HepG2 (cell line): ENCODE measurements around the gene MOBP. TPM values are rescaled to one million over a fixed set of nuclear protein-coding genes. Genes with fewer than 3 reads are reported as not detected.
A peak's percentile ranks its signal among the peaks of the same experiment; 100 is the strongest.

Experiments
- ATAC-seq: fragments of 200-7000 bp; cut with Tn5 transposase; 3 replicates; pipeline ENCODE4 v1.9.1; 2020; ENCODE audit warnings: mild to moderate bottlenecking, moderate library complexity
- BruUV-seq: library from RNA; stranded (reverse); fragments of 400-500 nt; replicated peaks from 2 replicates; lab custom pipeline; 2021; lab: Mats Ljungman, UMichigan
- CTCF ChIA-PET: fragments of 300-600 bp; formaldehyde crosslinking; extraction: SDS; loops from one replicate; lab custom pipeline; 2021; ENCODE audit warnings: low total read pairs, inconsistent platforms, low intra/inter-chr PET ratio; lab: Yijun Ruan, JAX
- POLR2A ChIA-PET: fragments of 350-600 bp; sonication (Branson Sonifier 250); formaldehyde crosslinking; loops from one replicate; lab custom pipeline; 2020; ENCODE audit warnings: antibody characterized with exemption, inconsistent platforms; lab: Yijun Ruan, JAX
- DNase-seq: peaks from one replicate; pipeline ENCODE4 v3.0.0-alpha.2; 2015; ENCODE audit warnings: low spot score
- FAIRE-seq: peaks from 3 replicates; lab custom pipeline; 2011; peaks lifted over from hg19 to GRCh38; lab: Jason Lieb, UNC
- H2AFZ ChIP-seq: one replicate; pipeline ENCODE4 v1.6.1; 2011; ENCODE audit warnings: low read length, inconsistent platforms
- H3K27ac ChIP-seq: fragments of 300-600 bp; 3 replicates; pipeline ENCODE4 v1.8.0; 2011; ENCODE audit warnings: mixed run types, mild to moderate bottlenecking, mixed read lengths, low read length, inconsistent platforms; ENCODE audit not compliant: insufficient read depth; ENCODE audit errors: extremely low read length
- H3K27me3 ChIP-seq, 2 experiments: fragments of 200-600 bp in 1 of 2; 2 replicates in 1 of 2; 3 replicates in 1 of 2; pipeline versions ENCODE4 v1.6.0 to v1.8.0; 2011; ENCODE audit warnings: low read length in 2 of 2, mild to moderate bottlenecking in 2 of 2, moderate library complexity in 2 of 2, inconsistent platforms in 1 of 2; ENCODE audit not compliant: insufficient read depth in 2 of 2, control insufficient read depth in 1 of 2
- H3K36me3 ChIP-seq, 2 experiments: fragments of 200-600 bp in 1 of 2; replicated peaks in 1 of 2; 2 replicates in 1 of 2; 3 replicates in 1 of 2; pipeline versions ENCODE4 v1.5.1 to v1.8.0; 2011; ENCODE audit warnings: low read length in 2 of 2, inconsistent platforms in 1 of 2; ENCODE audit not compliant: insufficient read depth in 2 of 2, control insufficient read depth in 1 of 2
- H3K4me1 ChIP-seq: 2 replicates; pipeline ENCODE4 v1.5.1; 2012; ENCODE audit warnings: low read length, inconsistent platforms; ENCODE audit not compliant: insufficient read depth
- H3K4me2 ChIP-seq: 2 replicates; pipeline ENCODE4 v1.6.0; 2011; ENCODE audit warnings: low read depth, low read length, inconsistent platforms
- H3K4me3 ChIP-seq, 3 experiments: fragments of 200-600 bp in 1 of 3; sonication (generic), shearing (Covaris generic) in 1 of 3; replicated peaks in 1 of 3; 2 replicates each; pipeline ENCODE4 v1.5.1; 2011 to 2016; ENCODE audit warnings: low read length in 3 of 3, inconsistent platforms in 2 of 3, low read depth in 2 of 3, mild to moderate bottlenecking in 2 of 3, control low read depth in 1 of 3, mixed read lengths in 1 of 3; ENCODE audit not compliant: insufficient read depth in 1 of 3
- H3K79me2 ChIP-seq: one replicate; pipeline ENCODE4 v1.6.1; 2011; ENCODE audit warnings: low read length, inconsistent platforms; ENCODE audit not compliant: insufficient read depth
- H3K9ac ChIP-seq: 2 replicates; pipeline ENCODE4 v1.6.0; 2011; ENCODE audit warnings: mild to moderate bottlenecking, low read depth, low read length, inconsistent platforms; ENCODE audit not compliant: insufficient read depth
- H3K9me3 ChIP-seq: 2 replicates; pipeline ENCODE4 v1.5.1; 2012; ENCODE audit warnings: mild to moderate bottlenecking, low read length
- H4K20me1 ChIP-seq: 2 replicates; pipeline ENCODE4 v1.6.0; 2011; ENCODE audit warnings: inconsistent platforms, mild to moderate bottlenecking, low read length, moderate library complexity; ENCODE audit not compliant: insufficient read depth
- MAFF ChIP-seq: IDR thresholded peaks from 2 replicates; pipeline ENCODE4 v1.6.1; 2011; ENCODE audit warnings: low read depth, low read length, improper control_type of control experiment
- MAFK ChIP-seq, 2 experiments: IDR thresholded peaks in 1 of 2; conservative IDR thresholded peaks in 1 of 2; 2 replicates each; pipeline ENCODE4 v1.6.1; 2011; ENCODE audit warnings: improper control_type of control experiment in 2 of 2, low read length in 2 of 2
- NR2F6 ChIP-seq, 2 experiments: IDR thresholded peaks; 2 replicates each; pipeline ENCODE4 v1.6.1; 2016; ENCODE audit warnings: antibody characterized with exemption in 1 of 2, mild to moderate bottlenecking in 1 of 2
- TCF12 ChIP-seq, 2 experiments: fragments of 450-650 bp in 1 of 2; sonication (generic) in 1 of 2; formaldehyde crosslinking in 1 of 2; IDR thresholded peaks; 2 replicates each; pipeline versions ENCODE4 v1.6.1 to v1.8.0; 2017 to 2022; ENCODE audit warnings: antibody characterized with exemption in 1 of 2, mild to moderate bottlenecking in 1 of 2, missing genetic modification reagents in 1 of 2, moderate library complexity in 1 of 2
- THAP7 ChIP-seq: sonication (generic); formaldehyde crosslinking; IDR thresholded peaks from 2 replicates; pipeline ENCODE4 v1.8.1; 2023; ENCODE audit warnings: mild to moderate bottlenecking, missing genetic modification reagents
- ZNF317 ChIP-seq: sonication (generic); formaldehyde crosslinking; IDR thresholded peaks from 2 replicates; pipeline ENCODE4 v1.5.0; 2020; ENCODE audit warnings: mild to moderate bottlenecking, missing genetic modification reagents
- ZNF547 ChIP-seq: sonication (generic); formaldehyde crosslinking; IDR thresholded peaks from 2 replicates; pipeline ENCODE4 v1.5.1; 2020; ENCODE audit warnings: mild to moderate bottlenecking, missing genetic modification reagents
- ZNF839 ChIP-seq: sonication (generic); formaldehyde crosslinking; IDR thresholded peaks from 2 replicates; pipeline ENCODE4 v1.4.0; 2020; ENCODE audit warnings: missing genetic modification reagents, mild to moderate bottlenecking, borderline replicate concordance
- WGBS: methylation state at CpG from one replicate; pipeline ENCODE4 v1.1.6; 2017; ENCODE audit warnings: low lambda C conversion rate; 5-methylcytosine and 5-hydroxymethylcytosine counted together
- in situ Hi-C: cut with HindIII; loops from 2 replicates; pipeline ENCODE4 v1.10.0; 2017; ENCODE audit warnings: low pct_unique_long_range_greater_than_20kb; ENCODE audit not compliant: extremely low pct_ligation_motif_present
- intact Hi-C: fragments of 100-400 bp; cut with micrococcal nuclease; formaldehyde crosslinking; loops from one replicate; pipeline ENCODE4 v1.10.0; 2022; ENCODE audit not compliant: unreplicated experiment
- polyA plus RNA-seq, 8 experiments: library from polyadenylated mRNA; depleted of rRNA in 3 of 8; stranded (reverse) in 7 of 8; unstranded in 1 of 8; fragments of >200 nt; fragmentation: Illumina TruSeq in 4 of 8; extraction: Trizol in 4 of 8; gene quantifications; 2 replicates each; pipeline versions ENCODE4 v1.2.1 to v1.2.3, GENCODE V29; 2011 to 2016; ENCODE audit warnings: low read depth in 4 of 8, missing spikeins in 1 of 8, mixed read lengths in 1 of 8; ENCODE audit not compliant: insufficient read depth in 1 of 8
- total RNA-seq, 5 experiments: library from RNA; depleted of rRNA; stranded (reverse); fragments of >200 nt; fragmentation: Illumina TruSeq; extraction: Trizol; gene quantifications; 2 replicates each; pipeline ENCODE4 v1.2.3, GENCODE V29; 2016; ENCODE audit warnings: low read depth in 1 of 5

Gene MOBP
- total and polyA plus RNA-seq, 2 of the 13 experiments (the other 11 are each of a cell fraction or from before 2014, with no cell fraction given), result not detected

- no peak overlapping the region for H3K4me3 ChIP-seq
- intact Hi-C loops (no loop called here), in situ Hi-C loops (no loop called here)
- no peak overlapping the region for H3K9ac ChIP-seq
- no peaks in the 10 kb centered on the region; a peak in 1 of 5 replicates for H3K27me3 ChIP-seq
- peaks cover 10% of the 10 kb centered on the region for H3K9me3 ChIP-seq
- FAIRE-seq, result no peak
- no peak overlapping the region for H2AFZ ChIP-seq
- ChIA-PET CTCF (no interaction called here), POLR2A (no interaction called here)
- H3K4me1 ChIP-seq, result no peaks in the 10 kb centered on the region
- no peaks in the 10 kb centered on the region for H3K79me2 ChIP-seq
- BruUV-seq, result no TSS peak
- WGBS, result 18% methylated on average over 3 of the region's 3 CpGs
- H3K4me2 ChIP-seq, result no peak overlapping the region
- TF ChIP-seq TCF12 (IDR thresholded peaks at IDR 0.05), result no peak
- no peak for TF ChIP-seq TCF12 (CRISPR knock-in tag; IDR thresholded peaks at IDR 0.05)
- peak; percentile 95 for TF ChIP-seq MAFF
- no peak for TF ChIP-seq ZNF839 (CRISPR knock-in tag)
- peak; percentile 88 to 96 for TF ChIP-seq MAFK (conservative IDR thresholded peaks at IDR 0.05 in 1 of 2, IDR thresholded peaks at IDR 0.05 in 1 of 2; ENCODE audit: low read length in 2 of 2)
- H3K27ac ChIP-seq, result no peak overlapping the region
- H4K20me1 ChIP-seq, result no peaks in the 10 kb centered on the region
- no peaks in the 10 kb centered on the region for H3K36me3 ChIP-seq
- DNase-seq, result no peak
- no peak for ATAC-seq
These were observed 54.0 kb downstream of the MOBP start for GRCh38 chr3:39521456-39521855.

- CTCF ChIA-PET, result no interaction called here
- BruUV-seq, result no TSS peak
- FAIRE-seq, result no peak
These were observed 56.6 kb downstream of the MOBP start for GRCh38 chr3:39524107-39524506.

More at GRCh38 chr3:39524107-39524506, 56.6 kb downstream of the MOBP start:
- DNase-seq, result no peak
- Histone ChIP-seq H2AFZ (no peak overlapping the region), H4K20me1 (no peaks in the 10 kb centered on the region), H3K9me3 (peaks cover 10% of the 10 kb centered on the region)
- WGBS, result 0% methylated on average over 1 of the region's 1 CpG
- TF ChIP-seq THAP7 (CRISPR knock-in tag), result no peak
- peak; percentile 99 for TF ChIP-seq ZNF317 (CRISPR knock-in tag)
- TF ChIP-seq NR2F6 (IDR thresholded peaks at IDR 0.05), result peak; percentile 28; the same call in 1 of the 2 replicates
- no peak for TF ChIP-seq NR2F6 (CRISPR knock-in tag; IDR thresholded peaks at IDR 0.05)
- TF ChIP-seq ZNF547, result no peak
- TF ChIP-seq, all 625 proteins: peak for 2
- no peaks in the 10 kb centered on the region for H3K79me2 ChIP-seq
- ATAC-seq, result no peak
- no peak overlapping the region for H3K9ac ChIP-seq
- no peak overlapping the region for H3K4me3 ChIP-seq
- no peaks in the 10 kb centered on the region for H3K36me3 ChIP-seq
- in situ Hi-C loops (no loop called here), intact Hi-C loops (no loop called here)
- POLR2A ChIA-PET, result no interaction called here
- H3K27ac ChIP-seq, result no peak overlapping the region
- no peaks in the 10 kb centered on the region; a peak in 1 of 5 replicates for H3K27me3 ChIP-seq
- H3K4me1 ChIP-seq, result no peaks in the 10 kb centered on the region
- H3K4me2 ChIP-seq, result no peak overlapping the region
